WTC11 (cell line): Measurements from ENCODE around the gene VPREB3. TPM values are rescaled to one million over a fixed set of nuclear protein-coding genes. Genes with fewer than 3 reads are reported as not detected.

Experiments used
- ATAC-seq: fragments of 200-7000 bp; cut with Tn5 transposase; 2 replicates; pipeline ENCODE4 v1.10.0; 2021; ENCODE audit warnings: mild to moderate bottlenecking, moderate library complexity
- CTCF ChIA-PET: fragments of 300-600 bp; sonication (Branson Sonifier 250); formaldehyde crosslinking; loops from one replicate; lab custom pipeline; 2021; ENCODE audit warnings: antibody characterized with exemption; lab: Charles Lee
- POLR2A ChIA-PET: fragments of 350-600 bp; sonication (Branson Sonifier 250); formaldehyde crosslinking; loops from one replicate; lab custom pipeline; 2021; ENCODE audit warnings: antibody characterized with exemption; lab: Charles Lee
- DNase-seq: peaks from one replicate; pipeline ENCODE4 v3.0.0; 2021; ENCODE audit warnings: low spot score
- H3K27ac Mint-ChIP-seq: 2 replicates; pipeline ENCODE4 v1.8.0; 2021; ENCODE audit warnings: mixed read lengths
- H3K27me3 Mint-ChIP-seq: 2 replicates; pipeline ENCODE4 v1.8.0; 2021; ENCODE audit warnings: low read depth, mild to moderate bottlenecking, moderate library complexity, mixed read lengths
- H3K36me3 Mint-ChIP-seq: 2 replicates; pipeline ENCODE4 v1.8.0; 2021; ENCODE audit warnings: mixed read lengths
- H3K4me1 Mint-ChIP-seq: 2 replicates; pipeline ENCODE4 v1.8.0; 2022; ENCODE audit warnings: mixed read lengths
- H3K4me3 Mint-ChIP-seq: 2 replicates; pipeline ENCODE4 v1.8.0; 2021; ENCODE audit warnings: mild to moderate bottlenecking, moderate library complexity, mixed read lengths
- H3K9me3 Mint-ChIP-seq: 2 replicates; pipeline ENCODE4 v1.8.0; 2021; ENCODE audit warnings: mixed read lengths
- ESRRA ChIP-seq: sonication (generic); formaldehyde crosslinking; IDR thresholded peaks from 2 replicates; pipeline ENCODE4 v1.8.1; 2022; ENCODE audit warnings: mild to moderate bottlenecking, missing genetic modification reagents, borderline replicate concordance
- FOXK1 ChIP-seq: sonication (generic); formaldehyde crosslinking; IDR thresholded peaks from 2 replicates; pipeline ENCODE4 v1.8.0; 2022; ENCODE audit warnings: mild to moderate bottlenecking, moderate library complexity, missing genetic modification reagents
- GRHL2 ChIP-seq: fragments of 250-450 bp; sonication (Bioruptor Pico); IDR thresholded peaks from 2 replicates; pipeline ENCODE4 v1.8.0; 2022; ENCODE audit warnings: mild to moderate bottlenecking, moderate library complexity; ENCODE audit not compliant: insufficient replicate concordance, severe bottlenecking
- GTF2I ChIP-seq: fragments of 250-450 bp; sonication (Bioruptor Pico); conservative IDR thresholded peaks from 2 replicates; pipeline ENCODE4 v1.4.0; 2021; ENCODE audit warnings: mild to moderate bottlenecking
- IRF2 ChIP-seq: sonication (generic); formaldehyde crosslinking; IDR thresholded peaks from 2 replicates; pipeline ENCODE4 v1.8.0; 2022; ENCODE audit warnings: low read depth, missing genetic modification reagents, borderline replicate concordance
- KAT7 ChIP-seq: sonication (generic); formaldehyde crosslinking; IDR thresholded peaks from 2 replicates; pipeline ENCODE4 v1.8.1; 2023; ENCODE audit warnings: missing genetic modification reagents, mild to moderate bottlenecking, borderline replicate concordance
- NR1H2 ChIP-seq: sonication (generic); formaldehyde crosslinking; IDR thresholded peaks from 2 replicates; pipeline ENCODE4 v1.9.0; 2021; ENCODE audit warnings: mild to moderate bottlenecking, moderate library complexity, missing genetic modification reagents
- NR2C2 ChIP-seq: sonication (generic); formaldehyde crosslinking; IDR thresholded peaks from 2 replicates; pipeline ENCODE4 v1.8.0; 2022; ENCODE audit warnings: mild to moderate bottlenecking, missing genetic modification reagents
- NR3C1 ChIP-seq: sonication (generic); formaldehyde crosslinking; conservative IDR thresholded peaks from 2 replicates; pipeline ENCODE4 v1.8.1; 2023; ENCODE audit warnings: low read depth, mild to moderate bottlenecking, missing genetic modification reagents
- TEAD1 ChIP-seq: sonication (generic); formaldehyde crosslinking; IDR thresholded peaks from 2 replicates; pipeline ENCODE4 v1.8.0; 2022; ENCODE audit warnings: mild to moderate bottlenecking, missing genetic modification reagents
- TP53 ChIP-seq: sonication (generic); formaldehyde crosslinking; IDR thresholded peaks from 2 replicates; pipeline ENCODE4 v1.8.1; 2023; ENCODE audit warnings: mild to moderate bottlenecking, missing genetic modification reagents
- ZNF263 ChIP-seq: sonication (generic); formaldehyde crosslinking; IDR thresholded peaks from 2 replicates; pipeline ENCODE4 v1.8.1; 2022; ENCODE audit warnings: low read depth, mild to moderate bottlenecking, moderate library complexity, missing genetic modification reagents
- ZNF317 ChIP-seq: sonication (generic); formaldehyde crosslinking; IDR thresholded peaks from 2 replicates; pipeline ENCODE4 v1.8.1; 2023; ENCODE audit warnings: low read depth, mild to moderate bottlenecking, moderate library complexity, missing genetic modification reagents, borderline replicate concordance
- total RNA-seq: library from RNA; stranded (reverse); gene quantifications from 3 replicates; pipeline ENCODE4 v1.2.3, GENCODE V29; 2021
- TF ChIP-seq, protein P1 (sequence below): sonication (generic); formaldehyde crosslinking; IDR thresholded peaks from 2 replicates; pipeline ENCODE4 v1.8.1; 2023; ENCODE audit warnings: mild to moderate bottlenecking, missing genetic modification reagents
- TF ChIP-seq, protein P2 (sequence below): sonication (generic); formaldehyde crosslinking; IDR thresholded peaks from 2 replicates; pipeline ENCODE4 v1.8.0; 2023; ENCODE audit warnings: missing genetic modification reagents, mild to moderate bottlenecking, borderline replicate concordance
- TF ChIP-seq, protein P3 (sequence below): sonication (generic); formaldehyde crosslinking; IDR thresholded peaks from 2 replicates; pipeline ENCODE4 v1.8.0; 2022; ENCODE audit warnings: mild to moderate bottlenecking, missing genetic modification reagents
- TF ChIP-seq, protein P4 (sequence below): sonication (generic); formaldehyde crosslinking; IDR thresholded peaks from 2 replicates; pipeline ENCODE4 v1.8.1; 2022; ENCODE audit warnings: mild to moderate bottlenecking, moderate library complexity, missing genetic modification reagents
- TF ChIP-seq, protein P5 (sequence below): sonication (generic); formaldehyde crosslinking; IDR thresholded peaks from 2 replicates; pipeline ENCODE4 v1.8.0; 2022; ENCODE audit warnings: mild to moderate bottlenecking, missing genetic modification reagents
- TF ChIP-seq, protein P6 (sequence below): sonication (generic); formaldehyde crosslinking; IDR thresholded peaks from 2 replicates; pipeline ENCODE4 v1.8.0; 2022; ENCODE audit warnings: mild to moderate bottlenecking, missing genetic modification reagents
- TF ChIP-seq, protein P7 (sequence below): sonication (generic); formaldehyde crosslinking; IDR thresholded peaks from 2 replicates; pipeline ENCODE4 v1.8.1; 2022; ENCODE audit warnings: low read depth, mild to moderate bottlenecking, moderate library complexity, missing genetic modification reagents, borderline replicate concordance

The VPREB3 gene
- total RNA-seq, 1 experiment from 2014 or later, result 0.81 TPM

DNA sequence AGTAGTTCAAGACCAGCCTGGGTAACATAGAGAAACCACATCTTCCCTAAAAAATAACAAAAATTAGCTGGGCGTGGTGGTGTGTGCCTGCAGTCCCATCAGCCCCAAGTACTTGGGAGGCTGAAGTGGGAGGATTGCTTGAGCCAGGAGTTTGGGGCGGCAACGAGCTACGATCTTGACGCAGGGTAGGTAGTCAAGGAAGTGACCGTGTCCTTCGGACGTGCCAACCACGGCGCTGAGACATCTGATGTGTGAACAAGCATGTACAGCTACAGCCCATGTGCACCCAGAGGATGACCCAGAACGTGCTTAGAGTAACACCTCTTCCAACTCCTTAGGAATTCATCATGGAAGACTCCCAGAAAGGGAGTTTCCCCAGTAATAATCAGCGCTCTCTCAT is 42.0 kb downstream of the VPREB3 start (continued):
- no peak for TF ChIP-seq TP53 (CRISPR knock-in tag)
- TF ChIP-seq NR1H2, result no peak
- TF ChIP-seq, protein P1, sequence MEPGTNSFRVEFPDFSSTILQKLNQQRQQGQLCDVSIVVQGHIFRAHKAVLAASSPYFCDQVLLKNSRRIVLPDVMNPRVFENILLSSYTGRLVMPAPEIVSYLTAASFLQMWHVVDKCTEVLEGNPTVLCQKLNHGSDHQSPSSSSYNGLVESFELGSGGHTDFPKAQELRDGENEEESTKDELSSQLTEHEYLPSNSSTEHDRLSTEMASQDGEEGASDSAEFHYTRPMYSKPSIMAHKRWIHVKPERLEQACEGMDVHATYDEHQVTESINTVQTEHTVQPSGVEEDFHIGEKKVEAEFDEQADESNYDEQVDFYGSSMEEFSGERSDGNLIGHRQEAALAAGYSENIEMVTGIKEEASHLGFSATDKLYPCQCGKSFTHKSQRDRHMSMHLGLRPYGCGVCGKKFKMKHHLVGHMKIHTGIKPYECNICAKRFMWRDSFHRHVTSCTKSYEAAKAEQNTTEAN, result no peak

DNA sequence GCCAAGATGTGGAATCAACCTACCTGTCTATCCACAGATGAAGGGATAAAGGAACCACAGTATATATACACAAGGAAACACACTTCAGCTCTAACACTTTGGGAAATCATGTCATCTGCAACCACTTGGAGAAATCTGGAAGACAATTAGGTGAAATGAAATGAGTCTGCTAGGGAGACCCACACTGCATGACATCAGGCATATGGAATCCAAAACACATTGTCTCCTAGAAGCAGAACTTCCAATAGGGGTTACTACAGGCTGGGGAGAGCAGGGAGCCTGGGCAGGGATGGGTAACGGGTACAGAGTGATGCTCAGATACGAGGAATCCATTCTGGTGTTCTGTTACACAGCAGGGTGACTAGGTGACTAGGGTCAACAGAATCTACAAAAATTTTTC is 45.1 kb downstream of the VPREB3 start:
- H3K9me3 Mint-ChIP-seq, result no peaks in the 10 kb centered on the region
- TF ChIP-seq GRHL2 (CRISPR knock-in tag) (no peak), ESRRA (CRISPR knock-in tag) (no peak), NR2C2 (CRISPR knock-in tag) (no peak), KAT7 (no peak), ZNF317 (CRISPR knock-in tag) (no peak), FOXK1 (CRISPR knock-in tag) (no peak), ZNF263 (CRISPR knock-in tag) (no peak), NR3C1 (CRISPR knock-in tag) (no peak), TEAD1 (no peak), IRF2 (no peak), GTF2I (CRISPR knock-in tag) (no peak)
- TF ChIP-seq, protein P2, sequence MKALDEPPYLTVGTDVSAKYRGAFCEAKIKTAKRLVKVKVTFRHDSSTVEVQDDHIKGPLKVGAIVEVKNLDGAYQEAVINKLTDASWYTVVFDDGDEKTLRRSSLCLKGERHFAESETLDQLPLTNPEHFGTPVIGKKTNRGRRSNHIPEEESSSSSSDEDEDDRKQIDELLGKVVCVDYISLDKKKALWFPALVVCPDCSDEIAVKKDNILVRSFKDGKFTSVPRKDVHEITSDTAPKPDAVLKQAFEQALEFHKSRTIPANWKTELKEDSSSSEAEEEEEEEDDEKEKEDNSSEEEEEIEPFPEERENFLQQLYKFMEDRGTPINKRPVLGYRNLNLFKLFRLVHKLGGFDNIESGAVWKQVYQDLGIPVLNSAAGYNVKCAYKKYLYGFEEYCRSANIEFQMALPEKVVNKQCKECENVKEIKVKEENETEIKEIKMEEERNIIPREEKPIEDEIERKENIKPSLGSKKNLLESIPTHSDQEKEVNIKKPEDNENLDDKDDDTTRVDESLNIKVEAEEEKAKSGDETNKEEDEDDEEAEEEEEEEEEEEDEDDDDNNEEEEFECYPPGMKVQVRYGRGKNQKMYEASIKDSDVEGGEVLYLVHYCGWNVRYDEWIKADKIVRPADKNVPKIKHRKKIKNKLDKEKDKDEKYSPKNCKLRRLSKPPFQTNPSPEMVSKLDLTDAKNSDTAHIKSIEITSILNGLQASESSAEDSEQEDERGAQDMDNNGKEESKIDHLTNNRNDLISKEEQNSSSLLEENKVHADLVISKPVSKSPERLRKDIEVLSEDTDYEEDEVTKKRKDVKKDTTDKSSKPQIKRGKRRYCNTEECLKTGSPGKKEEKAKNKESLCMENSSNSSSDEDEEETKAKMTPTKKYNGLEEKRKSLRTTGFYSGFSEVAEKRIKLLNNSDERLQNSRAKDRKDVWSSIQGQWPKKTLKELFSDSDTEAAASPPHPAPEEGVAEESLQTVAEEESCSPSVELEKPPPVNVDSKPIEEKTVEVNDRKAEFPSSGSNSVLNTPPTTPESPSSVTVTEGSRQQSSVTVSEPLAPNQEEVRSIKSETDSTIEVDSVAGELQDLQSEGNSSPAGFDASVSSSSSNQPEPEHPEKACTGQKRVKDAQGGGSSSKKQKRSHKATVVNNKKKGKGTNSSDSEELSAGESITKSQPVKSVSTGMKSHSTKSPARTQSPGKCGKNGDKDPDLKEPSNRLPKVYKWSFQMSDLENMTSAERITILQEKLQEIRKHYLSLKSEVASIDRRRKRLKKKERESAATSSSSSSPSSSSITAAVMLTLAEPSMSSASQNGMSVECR (CRISPR knock-in tag), result no peak
- TF ChIP-seq, protein P3, sequence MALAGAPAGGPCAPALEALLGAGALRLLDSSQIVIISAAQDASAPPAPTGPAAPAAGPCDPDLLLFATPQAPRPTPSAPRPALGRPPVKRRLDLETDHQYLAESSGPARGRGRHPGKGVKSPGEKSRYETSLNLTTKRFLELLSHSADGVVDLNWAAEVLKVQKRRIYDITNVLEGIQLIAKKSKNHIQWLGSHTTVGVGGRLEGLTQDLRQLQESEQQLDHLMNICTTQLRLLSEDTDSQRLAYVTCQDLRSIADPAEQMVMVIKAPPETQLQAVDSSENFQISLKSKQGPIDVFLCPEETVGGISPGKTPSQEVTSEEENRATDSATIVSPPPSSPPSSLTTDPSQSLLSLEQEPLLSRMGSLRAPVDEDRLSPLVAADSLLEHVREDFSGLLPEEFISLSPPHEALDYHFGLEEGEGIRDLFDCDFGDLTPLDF, result no peak
- TF ChIP-seq, protein P4, sequence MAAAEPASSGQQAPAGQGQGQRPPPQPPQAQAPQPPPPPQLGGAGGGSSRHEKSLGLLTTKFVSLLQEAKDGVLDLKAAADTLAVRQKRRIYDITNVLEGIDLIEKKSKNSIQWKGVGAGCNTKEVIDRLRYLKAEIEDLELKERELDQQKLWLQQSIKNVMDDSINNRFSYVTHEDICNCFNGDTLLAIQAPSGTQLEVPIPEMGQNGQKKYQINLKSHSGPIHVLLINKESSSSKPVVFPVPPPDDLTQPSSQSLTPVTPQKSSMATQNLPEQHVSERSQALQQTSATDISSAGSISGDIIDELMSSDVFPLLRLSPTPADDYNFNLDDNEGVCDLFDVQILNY (CRISPR knock-in tag), result no peak
- TF ChIP-seq, protein P5, sequence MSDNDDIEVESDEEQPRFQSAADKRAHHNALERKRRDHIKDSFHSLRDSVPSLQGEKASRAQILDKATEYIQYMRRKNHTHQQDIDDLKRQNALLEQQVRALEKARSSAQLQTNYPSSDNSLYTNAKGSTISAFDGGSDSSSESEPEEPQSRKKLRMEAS (CRISPR knock-in tag), result no peak
- TF ChIP-seq, protein P6, sequence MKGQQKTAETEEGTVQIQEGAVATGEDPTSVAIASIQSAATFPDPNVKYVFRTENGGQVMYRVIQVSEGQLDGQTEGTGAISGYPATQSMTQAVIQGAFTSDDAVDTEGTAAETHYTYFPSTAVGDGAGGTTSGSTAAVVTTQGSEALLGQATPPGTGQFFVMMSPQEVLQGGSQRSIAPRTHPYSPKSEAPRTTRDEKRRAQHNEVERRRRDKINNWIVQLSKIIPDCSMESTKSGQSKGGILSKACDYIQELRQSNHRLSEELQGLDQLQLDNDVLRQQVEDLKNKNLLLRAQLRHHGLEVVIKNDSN (CRISPR knock-in tag), result no peak
- TF ChIP-seq, protein P7, sequence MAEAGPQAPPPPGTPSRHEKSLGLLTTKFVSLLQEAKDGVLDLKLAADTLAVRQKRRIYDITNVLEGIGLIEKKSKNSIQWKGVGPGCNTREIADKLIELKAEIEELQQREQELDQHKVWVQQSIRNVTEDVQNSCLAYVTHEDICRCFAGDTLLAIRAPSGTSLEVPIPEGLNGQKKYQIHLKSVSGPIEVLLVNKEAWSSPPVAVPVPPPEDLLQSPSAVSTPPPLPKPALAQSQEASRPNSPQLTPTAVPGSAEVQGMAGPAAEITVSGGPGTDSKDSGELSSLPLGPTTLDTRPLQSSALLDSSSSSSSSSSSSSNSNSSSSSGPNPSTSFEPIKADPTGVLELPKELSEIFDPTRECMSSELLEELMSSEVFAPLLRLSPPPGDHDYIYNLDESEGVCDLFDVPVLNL (CRISPR knock-in tag), result no peak
- H3K4me1 Mint-ChIP-seq, result no peaks in the 10 kb centered on the region
- POLR2A ChIA-PET, result no interaction called here
- CTCF ChIA-PET, result no interaction called here
- ATAC-seq (no peak), DNase-seq (no peak)
- H3K27me3 Mint-ChIP-seq, result no peaks in the 10 kb centered on the region
- no peak overlapping the region for H3K4me3 Mint-ChIP-seq
- H3K27ac Mint-ChIP-seq, result no peak overlapping the region
- peaks cover 82% of the 10 kb centered on the region for H3K36me3 Mint-ChIP-seq
